Activated CD4-positive, alpha-beta T cell treated with anti-CD3 and anti-CD28 coated beads for 48 hours (primary cell): ENCODE data around the gene APRT.
"Not testable (repeated sequence)": the region's sequence is repeated elsewhere in the genome, so short reads cannot be mapped to it uniquely, and the experiment has no call there.

Source experiments
- DNase-seq: peaks from one replicate; pipeline ENCODE4 v3.0.0-alpha.2; 2020

Gene APRT

DNA sequence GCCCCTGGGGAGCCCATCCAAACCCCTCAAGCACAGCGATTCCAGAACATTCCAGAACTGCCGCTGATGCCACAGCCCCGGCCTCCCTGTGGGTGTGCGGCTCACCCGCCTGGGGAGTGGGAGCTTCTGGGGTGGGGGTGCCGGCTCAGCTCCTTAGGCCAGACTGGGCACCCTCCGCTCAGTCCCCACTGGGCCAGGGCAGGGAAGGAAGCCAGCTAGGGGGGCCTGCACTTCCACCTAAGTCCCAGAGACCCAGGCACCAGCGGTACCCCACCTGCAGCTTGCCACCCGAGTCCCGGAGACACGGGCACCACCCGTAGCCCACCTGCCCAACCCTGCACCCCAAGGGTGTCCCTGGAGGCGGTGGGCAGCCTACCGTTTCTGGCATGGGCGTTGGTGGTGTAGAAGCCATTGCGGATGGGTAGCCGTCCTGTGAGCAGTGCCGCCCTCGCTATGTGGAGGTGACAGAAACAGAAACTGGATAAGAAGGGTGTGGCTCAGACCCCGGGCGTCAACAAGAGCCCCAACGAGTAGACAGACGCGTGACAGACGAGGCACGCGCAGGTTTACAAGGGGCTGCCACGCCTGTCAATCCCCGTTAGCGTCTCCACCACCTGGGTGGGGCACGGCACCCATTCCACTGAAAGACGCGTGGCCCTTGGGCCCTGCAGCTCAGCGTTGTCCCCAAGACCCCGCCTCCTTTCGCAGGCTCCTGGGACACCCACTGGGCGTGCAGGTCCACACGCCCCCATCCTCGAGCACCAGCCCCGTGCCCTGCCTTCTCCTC, 30.0 kb upstream of the APRT start:
- no peak for DNase-seq

DNA sequence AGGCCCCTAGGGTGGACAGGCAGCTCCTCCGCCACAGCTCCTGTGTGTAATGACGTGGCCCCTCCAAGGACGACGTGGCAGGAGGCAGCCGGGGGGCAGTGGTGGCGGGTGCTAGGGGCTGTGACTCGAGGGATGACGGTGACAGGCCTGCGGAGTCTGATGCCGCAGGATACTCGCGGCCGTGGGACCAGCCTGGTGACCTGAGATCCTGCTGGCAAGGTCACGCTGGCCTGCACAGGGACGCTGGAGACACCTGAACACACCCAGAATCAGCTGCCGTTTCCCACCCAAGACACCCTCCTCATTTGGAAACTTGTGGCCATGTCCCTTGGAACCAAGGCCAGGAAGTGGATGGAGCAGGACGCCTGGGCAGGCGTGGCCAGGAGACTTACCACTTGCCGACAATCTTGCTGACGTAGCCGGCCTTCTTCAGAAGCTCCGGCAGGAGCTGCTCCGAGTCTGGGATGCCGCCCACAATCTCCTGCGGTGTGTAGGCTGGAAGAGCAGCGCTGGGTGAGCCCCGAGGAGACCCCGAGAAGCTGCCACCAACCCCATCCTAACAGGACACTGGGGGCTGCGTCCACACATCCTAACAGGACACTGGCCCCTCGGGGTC, 29.0 kb upstream of the APRT start:
- DNase-seq, result no peak

DNA sequence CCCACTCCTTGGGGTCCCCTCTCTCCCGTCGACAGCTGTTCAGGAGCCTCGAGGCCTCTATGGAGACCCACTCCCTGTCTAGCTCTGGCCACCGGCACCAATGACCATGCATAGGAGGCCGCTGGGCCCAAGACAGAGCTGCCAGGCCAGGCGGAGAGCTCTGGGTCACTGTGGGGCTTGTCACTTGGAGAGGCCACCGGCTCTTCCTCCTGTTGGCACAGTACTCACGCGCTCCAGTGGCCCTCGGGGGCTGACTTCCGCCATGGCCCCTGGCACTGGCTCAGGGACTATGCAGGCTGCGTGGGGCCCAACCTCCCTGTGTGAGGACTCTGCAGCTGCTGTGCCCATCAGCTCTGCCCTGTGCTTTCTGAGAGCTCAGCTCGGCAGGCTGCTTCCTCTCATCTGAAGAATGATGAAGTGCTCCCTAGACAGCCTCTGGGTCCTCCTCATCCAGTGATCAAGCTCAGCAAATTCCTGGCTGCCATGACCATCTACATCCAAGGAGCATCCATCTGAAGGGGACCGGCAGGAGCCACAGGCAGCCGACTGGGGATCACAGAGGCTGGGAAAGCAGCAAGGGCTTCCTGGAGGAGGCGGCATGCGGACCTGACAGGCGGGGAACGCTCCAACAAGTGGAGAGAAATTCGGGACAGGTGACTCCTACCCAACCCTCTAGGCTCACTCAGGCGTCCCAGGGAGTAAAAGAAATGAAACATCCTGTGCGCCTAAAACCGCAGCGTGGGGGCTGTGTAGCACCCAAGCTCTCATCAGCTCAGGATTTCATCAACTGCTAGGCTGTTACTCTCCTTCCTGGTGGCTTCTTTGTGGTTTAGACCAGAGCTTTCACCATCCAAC, 28.2 kb upstream of the APRT start:
- no peak for DNase-seq

DNA sequence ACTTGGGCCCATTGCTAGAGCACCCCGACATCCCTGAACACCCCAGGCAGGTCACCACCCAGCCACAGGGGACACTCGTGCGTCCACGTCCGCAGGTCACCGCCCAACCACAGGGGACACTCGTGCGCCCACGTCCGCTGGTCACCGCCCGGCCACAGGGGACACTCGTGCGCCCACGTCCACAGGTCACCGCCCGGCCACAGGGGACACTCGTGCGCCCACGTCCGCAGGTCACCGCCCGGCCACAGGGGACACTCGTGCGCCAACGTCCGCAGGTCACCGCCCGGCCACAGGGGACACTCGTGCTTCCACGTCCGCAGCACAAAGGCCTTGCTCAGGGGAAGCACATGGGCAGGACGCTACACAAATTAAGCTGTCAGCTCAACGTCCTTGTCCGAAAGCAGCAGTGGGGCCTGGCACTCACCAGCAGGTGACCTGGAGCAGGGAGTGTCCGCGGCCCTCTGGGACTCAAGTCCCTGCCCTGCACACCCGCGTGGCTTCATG, 27.4 kb upstream of the APRT start:
- DNase-seq, result no peak

DNA sequence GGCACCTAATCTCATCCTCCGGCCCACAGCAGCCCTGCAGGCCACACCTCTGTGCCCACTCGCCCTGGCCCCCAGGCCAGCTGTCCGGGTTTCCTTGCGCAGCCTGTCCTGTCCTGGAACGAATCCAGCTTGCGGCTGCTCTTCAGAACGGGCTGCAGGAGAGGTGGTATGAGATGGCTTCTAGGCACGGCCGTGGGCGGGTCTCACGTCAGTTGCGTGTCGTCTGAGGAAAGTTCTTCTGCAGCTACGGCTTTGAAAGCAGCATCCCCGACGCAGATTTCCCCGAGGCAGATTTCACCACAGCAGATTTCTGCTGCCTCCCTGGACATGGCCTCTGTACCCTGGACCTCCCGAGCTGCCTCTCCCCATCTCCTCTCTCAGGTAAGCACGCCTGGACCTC, 26.8 kb upstream of the APRT start:
- DNase-seq, result no peak

DNA sequence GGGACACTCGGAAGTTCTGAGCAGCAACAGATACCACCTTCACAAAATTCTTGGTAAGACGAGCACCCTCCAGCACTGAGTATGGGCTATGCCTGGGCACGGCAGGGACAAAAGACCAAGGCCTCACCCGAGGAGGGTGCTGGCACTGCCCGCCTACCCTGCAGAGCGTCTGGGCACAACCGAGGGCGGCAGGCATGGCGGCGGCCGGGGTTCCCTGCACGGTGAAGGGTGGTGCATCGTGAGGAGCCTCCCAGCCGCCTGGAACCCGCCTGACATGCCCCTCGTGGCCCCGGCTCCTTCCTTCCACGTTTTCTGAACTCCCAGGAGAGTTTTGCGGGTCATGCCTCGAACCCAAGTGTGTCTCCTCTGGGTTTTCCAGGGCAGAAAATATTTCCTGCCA, 26.1 kb upstream of the APRT start:
- no peak for DNase-seq

DNA sequence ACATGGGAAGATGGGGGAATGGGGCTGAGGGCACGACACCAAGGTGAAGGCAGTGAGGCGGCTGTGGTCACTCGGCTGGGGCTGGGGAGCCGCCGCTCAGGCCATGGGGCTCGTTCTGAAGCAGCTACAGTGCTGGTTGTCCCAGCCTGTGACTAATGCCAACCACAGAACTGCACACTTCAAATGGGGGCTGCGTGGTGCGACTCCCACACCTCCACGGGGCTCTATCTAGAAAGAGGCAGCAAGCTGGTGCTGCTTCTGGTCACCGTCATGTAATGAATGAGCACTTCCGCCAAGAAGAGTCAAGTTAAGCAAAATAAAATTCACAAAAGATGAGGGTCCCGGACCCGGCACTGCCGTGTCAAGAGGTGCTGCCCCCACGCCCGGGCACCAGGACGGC, 25.1 kb upstream of the APRT start:
- DNase-seq, result no peak

DNA sequence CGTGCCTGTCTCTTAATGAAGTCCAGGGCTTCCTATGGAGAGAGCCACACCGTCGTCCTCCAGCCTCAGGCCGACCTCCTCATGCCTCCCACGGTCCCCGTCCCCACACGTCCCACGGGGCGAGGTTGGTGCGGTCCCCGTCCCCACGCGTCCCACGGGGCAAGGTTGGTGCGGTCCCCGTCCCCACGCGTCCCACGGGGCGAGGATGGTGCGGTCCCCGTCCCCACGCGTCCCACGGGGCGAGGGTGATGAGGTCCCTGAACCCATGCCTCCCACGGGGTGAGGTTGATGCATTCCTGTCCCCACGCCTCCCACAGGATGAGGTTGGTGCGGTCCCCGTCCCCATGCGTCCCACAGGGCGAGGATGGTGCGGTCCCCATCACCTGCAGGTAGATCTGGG, 24.1 kb upstream of the APRT start:
- no peak for DNase-seq

DNA sequence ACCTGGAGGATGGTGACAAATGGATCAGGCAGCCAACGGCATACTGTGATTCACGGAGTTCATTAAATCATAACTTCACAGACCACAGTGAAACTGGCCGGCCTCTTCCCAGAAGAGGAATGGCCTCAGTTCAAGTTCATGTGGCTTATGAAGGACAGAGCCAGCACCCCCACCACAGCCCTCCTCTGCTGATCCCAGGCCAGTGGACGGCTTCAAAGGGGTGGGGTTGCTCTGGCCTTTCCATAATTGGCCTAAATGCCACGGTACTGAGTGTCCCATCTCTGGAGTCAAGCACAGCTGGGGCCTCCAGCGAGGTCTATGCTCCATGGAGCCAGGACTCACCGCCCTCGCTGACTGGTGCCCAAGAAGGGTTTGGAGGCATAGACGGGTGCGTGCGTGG, 23.7 kb upstream of the APRT start:
- DNase-seq, result no peak

DNA sequence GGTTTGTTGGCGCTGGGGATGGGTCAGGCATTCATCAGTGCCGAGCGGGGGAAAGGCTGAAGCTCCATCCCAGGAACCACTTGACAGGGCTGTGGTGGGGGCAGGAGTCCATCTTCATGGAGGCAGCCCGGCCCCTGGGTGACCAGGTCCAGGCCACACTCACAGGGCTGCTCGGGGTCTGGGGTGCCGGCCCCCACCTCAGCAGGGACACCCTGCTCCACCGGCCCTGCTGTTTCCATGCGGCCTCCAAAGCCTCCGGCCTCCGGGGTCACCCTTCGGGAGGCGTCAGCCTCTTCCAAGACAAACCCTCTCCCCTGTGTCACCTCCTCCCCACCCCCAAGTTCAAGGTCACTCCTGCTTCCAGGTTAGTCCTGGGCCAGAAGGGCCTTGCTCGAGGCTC, 22.9 kb upstream of the APRT start:
- DNase-seq, result no peak

DNA sequence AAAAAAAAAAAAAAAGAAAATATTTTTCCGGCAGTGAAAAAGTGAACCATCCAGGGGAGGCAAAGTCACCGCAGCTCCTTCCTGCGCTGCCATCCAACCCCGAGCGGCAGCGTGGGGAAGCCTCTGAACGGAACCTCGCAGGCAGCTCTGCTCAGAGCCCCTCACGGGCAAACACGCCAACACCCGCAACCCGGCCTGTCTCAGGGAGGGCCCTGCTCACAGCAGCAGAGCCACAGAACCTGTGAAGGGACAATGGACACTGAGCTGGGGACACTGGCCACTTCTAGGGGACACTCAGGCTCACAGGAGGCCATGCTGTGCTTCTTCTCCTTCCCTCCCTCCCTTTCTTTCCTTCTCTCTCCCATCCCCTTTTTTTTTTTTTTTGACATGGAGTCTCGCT, 21.4 kb upstream of the APRT start:
- no peak for DNase-seq

DNA sequence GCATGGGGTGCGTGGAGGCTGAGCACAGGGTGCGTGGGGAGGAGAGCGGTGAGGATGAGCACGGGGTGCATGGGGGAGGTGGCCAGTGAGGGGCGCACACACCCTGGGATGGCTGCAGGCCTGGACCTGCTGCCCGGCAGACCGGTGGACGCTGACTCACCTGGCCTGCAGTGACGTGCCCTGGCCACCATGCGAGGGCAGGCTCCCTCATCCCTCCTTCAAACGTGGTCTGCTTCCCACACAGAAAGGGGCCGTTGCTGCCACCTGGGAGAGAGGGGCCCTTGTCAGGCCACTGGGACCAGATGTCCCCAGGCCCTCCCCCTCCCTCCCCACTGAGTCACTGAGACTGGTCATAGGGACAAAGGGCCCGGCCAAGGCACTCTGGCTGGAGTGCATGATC, 20.1 kb upstream of the APRT start:
- no peak for DNase-seq

DNA sequence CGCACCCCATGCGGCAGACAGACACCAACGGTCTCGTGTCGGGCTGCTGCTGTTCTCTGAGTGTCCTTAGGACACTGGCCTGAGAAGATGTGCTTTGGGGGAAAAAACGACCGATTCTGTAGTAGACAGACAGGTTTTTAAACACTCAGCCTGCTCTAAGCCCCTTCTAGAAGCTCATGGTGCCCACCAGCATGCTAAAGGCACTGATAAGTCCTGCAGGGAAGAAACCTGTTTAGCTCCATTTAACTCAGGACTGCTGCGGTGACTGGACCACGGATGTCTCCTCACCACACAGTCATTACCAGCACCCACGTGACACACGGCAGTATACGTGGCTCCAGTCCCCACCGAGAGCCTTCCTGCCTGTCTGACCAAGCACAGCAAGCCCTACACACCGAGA, 19.1 kb upstream of the APRT start:
- no peak for DNase-seq

DNA sequence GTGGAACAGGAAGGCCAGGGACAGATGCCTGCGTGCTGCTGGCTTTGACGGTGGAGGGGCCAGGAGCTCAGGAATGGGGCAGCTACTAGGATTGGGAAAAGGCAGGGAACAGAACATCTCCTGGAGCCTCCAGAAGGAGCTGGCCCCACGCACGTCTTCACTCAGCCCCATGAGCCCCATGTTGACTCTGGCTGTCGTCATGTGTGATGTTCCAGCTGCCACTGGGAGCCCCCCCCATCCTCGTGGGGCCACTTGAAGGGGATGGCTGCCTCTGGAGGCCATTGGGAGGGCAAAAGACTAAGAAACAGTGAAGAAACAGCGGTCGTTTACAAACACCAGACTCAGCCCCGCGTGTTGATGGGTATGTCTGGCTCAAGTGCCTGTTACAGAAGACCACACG, 18.5 kb upstream of the APRT start:
- no peak for DNase-seq

DNA sequence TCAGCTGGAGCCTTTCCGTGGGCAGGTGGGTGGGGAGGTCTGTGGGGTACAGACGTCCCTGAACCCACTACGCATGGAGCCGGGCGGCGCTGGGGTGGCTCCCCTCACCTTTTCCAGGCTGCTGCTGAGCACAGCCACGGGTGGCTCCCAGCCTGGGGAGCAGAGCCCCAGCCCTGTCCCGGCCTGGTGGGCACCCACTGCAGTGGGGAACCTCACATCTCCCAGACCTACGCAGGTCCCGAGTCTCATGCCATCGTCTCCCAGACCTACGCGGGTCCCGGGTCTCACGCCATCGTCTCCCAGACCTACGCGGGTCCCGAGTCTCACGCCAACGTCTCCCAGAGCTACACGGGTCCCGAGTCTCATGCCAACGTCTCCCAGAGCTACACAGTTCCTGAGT, 17.0 kb upstream of the APRT start:
- DNase-seq, result no peak

DNA sequence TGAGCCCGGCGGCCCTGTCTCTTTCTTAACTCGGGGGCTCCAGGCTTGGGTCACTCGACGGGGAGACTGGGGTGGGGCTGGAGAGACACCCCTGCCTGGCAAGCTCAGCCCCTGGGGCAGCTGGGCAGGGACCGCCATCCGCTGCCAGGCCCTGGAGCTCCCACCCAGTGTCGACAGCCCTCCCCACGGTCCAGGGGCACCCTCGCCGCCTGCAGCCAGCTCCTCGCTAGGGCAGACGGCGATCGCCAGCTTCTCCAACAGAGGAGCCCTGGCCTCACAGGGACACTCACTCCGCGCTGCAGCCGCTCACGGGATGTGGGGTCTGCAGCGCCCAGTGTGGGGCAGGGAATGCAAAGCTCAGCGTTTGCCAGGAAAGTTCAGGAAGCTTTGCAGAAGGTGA, 16.0 kb upstream of the APRT start:
- DNase-seq, result no peak

DNA sequence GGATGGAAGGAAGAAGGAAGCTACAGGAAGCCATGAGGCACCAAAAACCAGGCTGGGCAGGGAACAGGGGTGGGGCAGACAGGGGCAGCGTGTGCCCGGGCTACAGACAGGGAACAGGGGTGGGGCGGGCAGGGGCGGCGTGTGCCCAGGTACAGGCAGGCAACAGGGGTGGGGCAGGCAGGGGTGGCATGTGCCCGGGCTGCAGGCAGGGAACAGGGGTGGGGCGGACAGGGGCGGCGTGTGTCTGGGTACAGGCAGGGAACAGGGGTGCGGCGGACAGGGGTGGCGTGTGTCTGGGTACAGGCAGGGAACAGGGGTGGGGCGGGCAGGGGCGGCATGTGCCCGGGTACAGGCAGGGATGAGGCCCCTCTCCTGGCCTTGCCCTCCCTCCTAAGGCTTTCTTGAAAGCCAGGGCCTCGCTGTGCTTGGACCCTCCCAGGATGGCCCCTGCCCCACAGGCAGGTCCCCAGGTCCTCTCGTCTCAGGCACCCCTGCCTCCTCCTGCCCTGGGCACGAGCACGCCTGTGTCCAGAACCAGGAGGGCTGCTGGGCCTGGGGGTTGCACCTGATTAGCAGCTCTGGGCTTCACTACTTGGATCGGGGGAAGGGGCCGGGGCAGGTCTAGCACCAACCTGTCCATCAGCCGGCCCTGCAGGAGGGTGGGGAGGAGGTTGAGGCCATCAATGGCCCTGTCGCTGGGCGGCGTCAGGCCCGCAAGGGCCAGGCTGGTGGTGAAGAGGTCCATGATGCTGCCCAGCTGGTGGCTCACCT, 14.5 kb upstream of the APRT start:
- DNase-seq, result no peak

DNA sequence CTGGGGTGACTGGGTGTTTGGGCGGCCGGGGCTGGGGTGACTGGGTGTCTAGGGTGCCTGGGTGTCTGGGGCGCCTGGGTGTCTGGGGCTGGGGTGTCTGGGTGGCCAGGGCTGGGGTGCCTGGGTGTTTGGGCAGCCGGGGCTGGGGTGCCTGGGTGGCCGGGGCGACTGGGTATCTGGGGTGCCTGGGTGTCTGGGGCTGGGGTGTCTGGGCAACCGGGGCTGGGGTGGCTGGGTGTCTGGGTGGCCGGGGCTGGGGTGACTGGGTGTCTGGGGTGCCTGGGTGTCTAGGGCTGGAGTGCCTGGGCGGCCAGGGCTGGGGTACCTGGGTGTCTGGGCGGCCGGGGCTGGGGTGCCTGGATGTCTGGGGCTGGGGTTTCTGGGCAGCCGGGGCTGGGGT, 13.4 kb upstream of the APRT start:
- DNase-seq, result no peak

DNA sequence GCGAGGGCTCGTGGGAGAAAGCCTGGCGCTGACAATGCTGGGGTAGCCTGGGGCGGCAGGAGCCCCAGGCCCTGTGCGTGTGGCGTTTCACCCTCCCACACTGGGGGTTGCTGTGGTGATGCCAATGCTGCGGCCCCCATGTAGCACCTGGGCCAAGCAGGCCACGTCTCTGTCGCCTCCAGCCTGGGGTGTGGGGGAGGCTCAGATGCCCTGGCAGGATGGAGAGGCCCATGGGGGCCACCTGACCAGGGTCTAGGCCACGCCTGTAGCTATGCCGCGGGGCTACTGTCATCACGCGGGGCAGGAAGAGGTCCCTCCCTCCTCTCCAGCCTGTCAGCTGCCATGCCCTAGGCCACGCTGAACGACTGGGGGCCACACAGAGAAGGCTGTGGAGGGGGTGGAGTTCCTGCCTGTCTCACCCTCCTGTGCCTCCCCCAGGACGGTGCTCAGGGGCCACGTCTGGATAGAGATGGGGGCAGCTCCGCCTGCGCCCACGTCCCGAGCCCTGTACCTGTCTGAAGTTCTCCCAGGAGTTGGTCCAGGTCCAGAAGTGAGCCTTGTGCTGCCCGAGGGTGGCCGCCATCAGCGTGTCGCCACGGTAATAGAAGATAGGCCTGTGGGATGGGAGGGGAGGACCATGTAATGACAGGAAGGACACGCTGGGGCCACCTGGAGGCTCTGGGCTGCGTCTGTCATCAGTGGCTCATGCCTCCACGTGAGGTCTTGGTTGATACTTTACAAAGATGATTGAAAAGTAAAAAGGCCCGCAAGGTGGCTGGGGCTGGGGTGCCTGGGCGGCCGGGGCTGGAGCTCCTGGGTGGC, 12.7 kb upstream of the APRT start:
- DNase-seq, result no peak

DNA sequence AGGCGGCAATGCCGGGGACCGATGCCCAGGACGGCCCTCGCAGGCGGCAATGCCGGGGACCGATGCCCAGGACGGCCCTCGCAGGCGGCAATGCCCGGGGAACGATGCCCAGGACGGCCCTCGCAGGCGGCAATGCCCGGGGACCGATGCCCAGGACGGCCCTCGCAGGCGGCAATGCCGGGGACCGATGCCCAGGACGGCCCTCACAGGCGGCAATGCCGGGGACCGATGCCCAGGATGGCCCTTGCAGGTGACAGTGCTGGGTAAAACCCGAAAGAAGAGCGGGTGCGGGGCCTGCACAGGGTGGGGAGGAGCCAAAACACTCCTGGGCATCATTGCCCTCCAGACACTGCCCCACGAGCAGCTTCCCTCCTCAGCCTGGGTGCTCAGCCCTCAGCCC, 11.9 kb upstream of the APRT start:
- DNase-seq, result not testable (repeated sequence)

DNA sequence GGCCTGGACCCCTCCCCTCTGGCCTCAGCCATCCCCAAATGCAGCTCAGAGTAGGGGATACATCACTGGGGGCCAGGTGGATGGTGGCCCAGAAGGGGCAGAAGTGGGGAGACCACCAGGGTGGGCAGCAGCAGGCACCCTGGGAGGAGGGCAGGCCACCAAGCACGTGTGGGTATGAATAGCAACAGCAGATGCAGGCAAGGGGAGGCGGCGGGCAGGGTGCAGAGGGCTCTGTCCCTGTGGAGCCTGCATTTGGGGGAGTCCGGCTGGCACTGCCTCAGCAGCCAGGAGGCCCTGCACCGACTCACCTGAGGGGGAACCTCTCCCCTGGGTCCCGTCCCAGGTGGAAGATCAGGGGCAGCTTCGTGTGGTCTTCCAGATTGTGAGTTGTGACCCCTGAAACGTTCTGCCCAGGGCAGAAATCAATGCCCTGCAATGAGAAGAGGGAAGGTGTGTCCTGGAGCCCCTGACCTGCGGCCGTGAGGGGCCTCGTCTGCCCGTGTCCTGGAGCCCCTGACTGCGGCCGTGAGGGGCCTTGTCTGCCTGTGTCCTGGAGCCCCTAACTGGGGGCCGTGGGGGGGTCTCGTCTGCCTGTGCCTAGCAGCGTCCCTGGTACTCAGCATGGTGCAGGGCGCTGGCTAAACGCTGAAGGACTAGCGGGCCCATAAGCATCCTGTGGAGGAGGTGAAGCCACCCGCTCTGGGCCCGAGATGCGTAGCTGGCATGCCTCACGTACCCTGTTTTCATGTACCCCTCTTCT, 10.7 kb upstream of the APRT start:
- no peak for DNase-seq
